ENCODE data around the gene RNF113B.

Gene RNF113B

DNA sequence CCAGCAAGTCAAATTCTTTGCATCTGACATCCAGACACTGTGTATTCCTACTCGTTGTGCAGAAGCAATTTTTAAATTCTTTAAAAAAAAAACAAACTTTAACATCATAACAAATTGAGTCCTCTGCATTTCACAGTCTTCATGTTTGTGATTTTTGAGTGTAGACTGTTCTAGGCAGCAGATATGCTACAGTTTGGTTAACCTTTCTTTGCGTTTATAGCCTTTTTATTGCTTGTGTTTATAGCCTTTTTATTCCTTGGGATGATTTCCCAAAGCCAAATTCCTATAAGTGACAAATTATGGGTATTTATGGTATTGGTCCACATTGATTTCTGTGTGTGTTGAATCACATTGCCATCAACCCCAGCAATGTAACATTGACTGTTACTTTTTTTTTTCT, 14.9 kb upstream of the RNF113B start:
- TF ChIP-seq, protein P1, sequence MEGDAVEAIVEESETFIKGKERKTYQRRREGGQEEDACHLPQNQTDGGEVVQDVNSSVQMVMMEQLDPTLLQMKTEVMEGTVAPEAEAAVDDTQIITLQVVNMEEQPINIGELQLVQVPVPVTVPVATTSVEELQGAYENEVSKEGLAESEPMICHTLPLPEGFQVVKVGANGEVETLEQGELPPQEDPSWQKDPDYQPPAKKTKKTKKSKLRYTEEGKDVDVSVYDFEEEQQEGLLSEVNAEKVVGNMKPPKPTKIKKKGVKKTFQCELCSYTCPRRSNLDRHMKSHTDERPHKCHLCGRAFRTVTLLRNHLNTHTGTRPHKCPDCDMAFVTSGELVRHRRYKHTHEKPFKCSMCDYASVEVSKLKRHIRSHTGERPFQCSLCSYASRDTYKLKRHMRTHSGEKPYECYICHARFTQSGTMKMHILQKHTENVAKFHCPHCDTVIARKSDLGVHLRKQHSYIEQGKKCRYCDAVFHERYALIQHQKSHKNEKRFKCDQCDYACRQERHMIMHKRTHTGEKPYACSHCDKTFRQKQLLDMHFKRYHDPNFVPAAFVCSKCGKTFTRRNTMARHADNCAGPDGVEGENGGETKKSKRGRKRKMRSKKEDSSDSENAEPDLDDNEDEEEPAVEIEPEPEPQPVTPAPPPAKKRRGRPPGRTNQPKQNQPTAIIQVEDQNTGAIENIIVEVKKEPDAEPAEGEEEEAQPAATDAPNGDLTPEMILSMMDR (IDR thresholded peaks at IDR 0.05), result no peak

DNA sequence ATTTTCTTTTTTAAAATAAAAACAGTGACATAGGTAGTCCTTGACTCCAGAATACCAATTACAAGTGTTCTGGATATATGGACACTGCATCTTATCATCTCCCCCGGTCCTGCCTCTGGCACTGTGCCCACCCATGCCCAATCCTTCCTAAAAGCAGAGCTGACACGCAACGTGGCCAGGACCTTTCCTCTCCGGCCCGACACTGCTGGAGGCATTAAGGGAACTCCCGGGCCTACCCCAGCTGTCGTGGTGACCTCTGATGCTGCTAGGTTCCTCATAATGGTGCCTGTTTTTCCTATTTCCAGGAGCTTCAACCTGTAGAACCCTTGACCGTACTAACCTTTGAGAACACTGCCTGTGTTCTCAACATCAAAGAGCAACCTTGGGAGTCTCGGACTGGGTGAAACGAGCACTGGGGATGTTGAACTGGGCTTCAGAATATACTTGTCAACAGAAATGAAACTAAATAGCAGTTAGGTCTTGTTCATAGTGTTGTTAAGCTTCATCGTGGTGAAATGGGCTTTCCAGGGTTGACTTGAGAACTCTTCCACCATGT, 13.9 kb upstream of the RNF113B start:
- TF ChIP-seq, protein P1 (IDR thresholded peaks at IDR 0.05), result no peak

DNA sequence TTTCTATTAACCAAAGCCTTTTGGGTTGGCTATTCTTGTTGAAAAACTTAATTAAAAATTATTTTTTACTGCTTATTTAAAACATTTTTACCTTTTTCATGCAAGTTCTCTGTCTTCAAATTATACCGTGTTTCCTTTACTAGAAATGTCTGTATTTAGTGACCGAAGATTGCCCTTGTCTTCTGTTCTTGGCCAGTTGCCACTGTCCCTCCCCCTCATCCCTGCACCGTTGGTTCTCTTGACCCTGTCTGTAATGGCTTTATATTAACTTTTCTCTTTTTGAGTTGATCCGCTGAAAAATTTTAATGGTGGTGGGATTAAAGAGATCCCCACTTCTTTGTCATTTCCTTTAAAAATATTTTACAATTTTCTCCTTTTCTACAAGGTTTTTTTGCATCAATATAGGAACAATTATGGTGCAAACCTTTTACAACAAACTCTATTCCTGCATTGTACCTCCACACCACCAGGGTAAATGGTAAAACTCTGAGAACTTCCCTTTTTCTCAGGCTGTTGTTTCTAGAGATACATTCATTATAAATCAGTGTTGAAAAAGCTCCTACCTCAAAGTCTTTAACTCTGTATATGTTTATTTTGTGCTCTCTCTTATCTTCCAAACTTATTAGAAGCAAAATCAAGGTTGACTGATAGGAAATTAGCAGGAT, 12.9 kb upstream of the RNF113B start:
- TF ChIP-seq, protein P1 (IDR thresholded peaks at IDR 0.05), result no peak

DNA sequence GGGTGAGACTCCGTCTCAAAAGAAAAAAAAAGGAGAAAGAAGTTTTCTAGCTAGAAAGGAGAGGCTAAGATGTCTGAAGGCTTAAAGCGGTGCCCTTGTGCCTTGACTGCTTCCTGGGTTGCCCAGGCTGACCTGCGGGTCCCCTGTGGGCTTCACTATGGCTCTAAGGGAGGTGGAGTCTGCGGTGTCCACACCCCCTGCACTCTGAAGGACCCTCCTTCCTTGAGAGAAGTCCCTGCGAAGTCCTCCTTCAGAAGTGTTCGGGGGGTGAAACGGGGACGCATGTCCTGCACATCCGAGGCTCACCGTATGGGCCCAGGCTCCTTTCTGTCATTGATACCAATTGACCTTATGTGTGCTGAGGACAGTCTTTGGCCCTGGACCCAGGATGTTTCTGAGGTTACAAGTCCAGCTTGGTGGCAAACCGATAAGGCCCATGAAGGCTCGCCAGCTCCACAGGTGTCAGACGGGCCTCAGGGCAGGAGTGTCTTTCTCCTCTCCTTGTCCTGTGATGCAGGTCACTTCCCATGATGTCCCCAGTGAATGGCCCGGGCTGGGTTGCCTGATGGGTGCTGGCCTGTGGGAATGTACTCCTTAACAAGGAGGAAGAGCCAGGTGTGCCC, 11.6 kb upstream of the RNF113B start:
- TF ChIP-seq, protein P1 (IDR thresholded peaks at IDR 0.05), result no peak

DNA sequence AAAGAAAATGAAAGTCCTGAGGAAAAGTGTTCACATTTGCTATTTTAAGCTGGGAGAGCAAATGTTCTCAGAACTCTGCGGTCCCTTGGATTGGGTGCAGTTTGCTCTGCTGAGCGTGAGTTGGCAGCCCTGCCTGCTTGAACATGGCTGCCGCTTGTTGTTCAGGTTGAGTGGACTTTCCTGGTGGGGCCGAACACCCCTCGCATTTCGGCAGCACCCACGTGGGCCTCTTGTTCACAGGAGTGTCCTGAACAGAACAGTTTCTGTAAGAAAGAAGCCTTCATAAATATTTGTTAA, 10.8 kb upstream of the RNF113B start:
- TF ChIP-seq, protein P1 (IDR thresholded peaks at IDR 0.05), result no peak

DNA sequence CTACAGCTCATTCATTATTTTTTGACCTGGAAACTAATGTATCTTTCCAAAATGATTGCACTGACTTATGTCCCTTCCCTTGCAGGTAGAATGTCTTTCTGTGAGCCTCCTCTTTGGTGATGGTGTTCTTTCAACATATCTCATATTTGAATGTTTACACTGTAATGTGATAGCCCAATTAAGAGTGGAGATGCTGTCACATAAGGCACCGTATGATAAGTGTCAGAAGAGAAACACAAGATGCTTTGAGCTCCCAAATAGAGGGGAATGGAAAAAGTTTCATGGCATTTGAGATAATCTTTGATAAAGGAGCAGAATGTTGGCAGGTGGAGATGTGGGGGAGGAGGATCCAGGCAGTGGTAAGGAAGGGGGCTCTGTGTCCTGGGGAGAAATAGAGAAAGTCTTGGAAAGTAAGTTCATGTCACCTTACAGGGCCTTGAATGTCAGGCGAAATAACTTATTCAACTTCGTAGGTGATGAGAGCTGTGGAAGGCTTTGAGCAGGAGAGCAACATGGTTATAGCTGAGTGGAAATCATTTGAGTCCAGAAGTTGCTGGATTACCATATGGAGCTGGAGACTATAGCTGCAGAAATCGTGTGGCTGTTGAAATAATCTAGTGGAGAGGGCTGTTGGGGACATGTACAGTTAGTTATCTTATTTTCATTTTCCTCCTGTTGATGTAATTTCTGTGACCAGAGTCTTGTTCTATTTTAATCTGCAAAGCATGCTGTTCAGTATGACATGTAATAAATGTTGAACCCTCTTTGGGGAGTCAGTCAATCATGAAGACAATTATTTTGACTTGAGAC, 10.3 kb upstream of the RNF113B start:
- TF ChIP-seq, protein P1 (IDR thresholded peaks at IDR 0.05), result no peak

DNA sequence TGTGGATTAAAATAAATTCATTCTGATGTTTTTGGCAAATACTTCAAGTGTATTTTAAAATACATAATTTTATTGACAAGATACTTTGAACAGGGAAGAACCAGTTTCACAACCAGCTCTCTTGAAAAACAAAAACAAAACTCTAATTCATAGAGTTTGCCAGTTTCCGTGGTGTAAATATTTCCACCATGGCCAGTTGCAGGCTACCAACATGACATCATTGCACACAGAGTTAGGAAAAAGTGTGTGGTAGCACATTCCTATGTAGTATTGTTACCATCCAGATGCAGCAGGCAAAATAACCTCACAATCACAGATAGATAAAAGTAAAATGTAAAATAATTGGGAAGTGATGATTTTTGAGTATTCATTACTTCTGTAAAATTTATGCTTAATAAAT, 7.7 kb upstream of the RNF113B start:
- TF ChIP-seq, protein P1 (IDR thresholded peaks at IDR 0.05), result no peak

Data from LNCAP (cell line).